Measurements from ENCODE around the gene MAGI1.
"Not testable (repeated sequence)": the region's sequence is repeated elsewhere in the genome, so short reads cannot be mapped to it uniquely, and the experiment has no call there.

Gene MAGI1

DNA sequence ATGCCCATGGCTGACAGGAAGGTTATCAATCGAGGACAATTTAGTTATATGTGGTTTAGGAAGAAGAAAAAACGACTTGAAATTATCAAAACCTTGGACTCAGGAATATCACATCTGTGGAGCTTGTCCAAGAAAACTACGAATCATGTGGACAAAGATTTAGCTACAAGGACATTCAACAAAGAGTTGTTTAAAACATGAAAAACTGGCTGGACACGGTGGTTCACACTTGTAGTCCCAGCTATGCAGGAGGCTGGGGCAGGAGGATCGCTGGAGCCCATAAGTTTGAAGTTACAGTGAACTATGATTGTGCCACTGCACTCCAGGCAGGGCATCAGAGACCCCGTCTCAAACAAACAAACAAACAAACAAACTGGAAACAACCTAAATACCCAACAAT is 142.4 kb downstream of the MAGI1 start:
- H3K9ac ChIP-seq (ENCODE audit: low read depth, low read length), result no peak overlapping the region
- H3K36me3 ChIP-seq (ENCODE audit: insufficient read depth, low read length), result no peaks in the 10 kb centered on the region
- no peaks in the 10 kb centered on the region for H3K9me3 ChIP-seq (ENCODE audit: control insufficient read depth, insufficient read depth, low read length)
- H3K4me1 ChIP-seq (ENCODE audit: insufficient read depth, low read length), result peaks cover 32% of the 10 kb centered on the region

DNA sequence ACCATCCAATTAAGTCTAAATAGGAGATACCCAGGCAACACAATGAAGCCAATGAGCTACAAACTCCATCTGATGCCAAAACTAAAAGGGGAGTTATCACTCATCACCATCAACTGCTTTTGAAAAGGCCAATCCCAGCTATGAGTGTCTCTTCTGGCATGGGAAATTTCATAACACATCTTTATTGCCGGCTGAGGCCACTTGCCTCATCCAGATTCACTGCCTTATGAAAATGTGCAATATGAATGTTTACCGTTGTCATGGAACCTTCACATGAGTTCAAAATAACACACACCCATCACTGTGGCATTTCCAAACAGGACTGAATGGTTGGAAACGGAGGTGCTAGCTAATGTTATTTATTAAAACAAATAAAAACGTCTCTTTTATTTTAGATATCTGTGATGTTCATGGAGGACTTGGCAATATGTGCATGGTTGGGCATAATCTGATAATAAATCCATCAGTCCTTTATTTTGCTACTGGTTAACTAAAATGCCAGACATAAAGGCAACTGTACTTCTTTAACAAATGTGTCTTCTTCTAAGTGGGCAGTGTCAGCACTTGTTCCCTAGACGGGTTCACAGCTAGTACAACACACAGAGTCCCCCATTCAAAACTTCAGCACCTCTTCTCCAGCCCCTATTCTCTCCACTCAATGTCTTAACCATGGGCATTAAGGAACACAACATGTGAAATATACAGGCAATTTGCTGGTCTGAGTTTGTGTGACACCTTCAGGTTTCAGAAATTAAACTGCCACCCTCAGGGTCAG is 143.9 kb downstream of the MAGI1 start:
- Histone ChIP-seq H3K9ac (ENCODE audit: low read depth, low read length) (no peak overlapping the region), H3K4me1 (ENCODE audit: insufficient read depth, low read length) (peaks cover 24% of the 10 kb centered on the region), H3K36me3 (ENCODE audit: insufficient read depth, low read length) (no peaks in the 10 kb centered on the region), H3K9me3 (ENCODE audit: control insufficient read depth, insufficient read depth, low read length) (no peaks in the 10 kb centered on the region)

DNA sequence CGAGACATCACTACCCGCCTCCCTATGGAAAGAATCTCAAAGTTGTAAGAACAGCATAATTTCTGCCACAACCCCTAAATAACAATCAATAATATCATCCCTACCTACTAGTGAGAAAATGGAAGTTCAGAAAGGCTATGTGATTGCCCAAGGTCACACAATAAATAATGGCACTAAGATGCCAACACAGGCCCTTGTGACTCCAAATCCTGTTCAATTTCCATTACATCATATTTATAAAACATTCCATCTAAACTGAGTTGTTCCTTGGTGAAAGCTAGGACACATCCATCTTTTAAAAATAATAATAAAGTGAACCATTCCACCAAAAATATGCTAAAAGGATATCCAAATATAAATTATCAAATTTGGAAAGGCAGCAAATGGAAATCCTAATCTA is 144.6 kb downstream of the MAGI1 start:
- Histone ChIP-seq H3K36me3 (ENCODE audit: insufficient read depth, low read length) (no peaks in the 10 kb centered on the region), H3K9ac (ENCODE audit: low read depth, low read length) (no peak overlapping the region), H3K9me3 (ENCODE audit: control insufficient read depth, insufficient read depth, low read length) (no peaks in the 10 kb centered on the region), H3K4me1 (ENCODE audit: insufficient read depth, low read length) (peaks cover 31% of the 10 kb centered on the region)

DNA sequence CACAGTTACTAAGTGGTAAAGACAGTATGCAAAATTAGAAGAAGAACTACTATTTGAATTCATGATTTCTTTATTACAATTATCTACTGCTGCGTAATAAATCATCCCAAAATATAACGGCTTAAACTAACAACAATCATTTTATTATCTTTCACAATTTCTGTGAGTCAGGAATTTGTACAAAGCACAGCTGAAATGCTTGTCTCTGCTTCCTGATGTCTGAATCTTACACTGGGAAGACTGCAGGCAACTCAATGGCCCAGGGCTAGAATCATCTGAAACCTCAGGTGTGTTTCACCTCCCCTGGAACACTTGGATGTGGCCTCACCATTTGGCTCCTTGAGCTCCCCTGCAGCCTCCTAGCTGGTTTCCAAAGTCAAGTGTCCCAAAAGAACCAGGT is 145.1 kb downstream of the MAGI1 start:
- Histone ChIP-seq H3K9me3 (ENCODE audit: control insufficient read depth, insufficient read depth, low read length) (no peaks in the 10 kb centered on the region), H3K9ac (ENCODE audit: low read depth, low read length) (no peak overlapping the region), H3K4me1 (ENCODE audit: insufficient read depth, low read length) (peaks cover 35% of the 10 kb centered on the region), H3K36me3 (ENCODE audit: insufficient read depth, low read length) (no peaks in the 10 kb centered on the region)

DNA sequence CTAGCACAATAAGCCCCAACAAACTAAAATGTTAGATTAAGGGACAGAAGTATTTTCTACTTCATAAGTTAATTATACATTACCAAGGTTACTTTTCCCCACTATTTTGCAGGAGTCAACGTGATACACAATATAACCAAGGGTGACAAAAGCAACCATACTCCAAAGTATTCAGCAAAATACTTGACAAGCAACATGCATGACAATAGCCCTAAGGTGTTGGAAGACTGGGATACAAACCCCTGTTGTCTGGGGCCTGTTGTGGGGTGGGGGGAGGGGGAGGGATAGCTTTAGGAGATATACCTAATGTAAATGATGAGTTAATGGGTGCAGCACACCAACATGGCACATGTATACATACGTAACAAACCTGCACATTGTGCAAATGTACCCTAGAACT is 147.2 kb downstream of the MAGI1 start:
- H3K36me3 ChIP-seq (ENCODE audit: insufficient read depth, low read length); H3K9me3 ChIP-seq (ENCODE audit: control insufficient read depth, insufficient read depth, low read length); H3K9ac ChIP-seq (ENCODE audit: low read depth, low read length): not testable (repeated sequence)
- peaks cover 35% of the 10 kb centered on the region for H3K4me1 ChIP-seq (ENCODE audit: insufficient read depth, low read length)

DNA sequence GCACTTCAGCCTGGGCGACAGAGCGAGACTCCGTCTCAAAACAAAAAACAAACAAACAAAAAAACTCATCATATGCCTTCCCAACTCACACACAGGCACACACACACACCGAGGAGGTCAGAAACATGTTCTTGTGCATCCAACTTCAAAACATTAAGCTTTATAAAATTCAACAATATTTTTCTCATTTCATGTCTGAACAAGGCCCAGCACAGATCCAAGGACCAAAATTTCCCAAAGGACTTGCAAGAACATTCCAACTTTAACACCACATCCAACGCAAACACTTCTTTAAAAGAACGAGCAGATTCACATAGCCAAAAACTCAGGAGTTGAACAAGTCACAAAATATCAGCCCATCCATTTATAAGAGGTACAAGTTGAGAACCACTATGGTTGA is 148.4 kb downstream of the MAGI1 start:
- peaks cover 35% of the 10 kb centered on the region for H3K4me1 ChIP-seq (ENCODE audit: insufficient read depth, low read length)
- no peak overlapping the region for H3K9ac ChIP-seq (ENCODE audit: low read depth, low read length)
- no peaks in the 10 kb centered on the region for H3K9me3 ChIP-seq (ENCODE audit: control insufficient read depth, insufficient read depth, low read length)
- no peaks in the 10 kb centered on the region for H3K36me3 ChIP-seq (ENCODE audit: insufficient read depth, low read length)

DNA sequence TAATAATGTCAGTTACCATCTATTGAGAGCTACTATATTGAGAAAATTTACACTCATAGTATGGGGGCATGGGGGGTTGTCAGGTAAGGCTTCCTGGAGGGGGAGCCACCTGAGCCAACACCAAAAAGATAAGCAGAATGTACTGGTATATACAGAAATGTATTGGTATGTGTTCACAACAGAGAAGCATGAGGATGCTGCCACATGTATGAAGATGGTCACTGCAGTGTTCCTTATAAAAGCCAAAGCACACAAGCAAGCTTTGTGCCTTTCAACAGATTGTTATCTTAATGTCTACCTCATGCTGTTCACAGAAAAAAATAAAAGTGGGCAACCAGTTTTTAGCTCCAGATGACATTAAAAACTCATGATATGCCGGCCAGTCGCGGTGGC is 149.0 kb downstream of the MAGI1 start:
- Histone ChIP-seq H3K36me3 (ENCODE audit: insufficient read depth, low read length) (no peaks in the 10 kb centered on the region), H3K9ac (ENCODE audit: low read depth, low read length) (no peak overlapping the region), H3K4me1 (ENCODE audit: insufficient read depth, low read length) (peaks cover 30% of the 10 kb centered on the region), H3K9me3 (ENCODE audit: control insufficient read depth, insufficient read depth, low read length) (no peaks in the 10 kb centered on the region)

DNA sequence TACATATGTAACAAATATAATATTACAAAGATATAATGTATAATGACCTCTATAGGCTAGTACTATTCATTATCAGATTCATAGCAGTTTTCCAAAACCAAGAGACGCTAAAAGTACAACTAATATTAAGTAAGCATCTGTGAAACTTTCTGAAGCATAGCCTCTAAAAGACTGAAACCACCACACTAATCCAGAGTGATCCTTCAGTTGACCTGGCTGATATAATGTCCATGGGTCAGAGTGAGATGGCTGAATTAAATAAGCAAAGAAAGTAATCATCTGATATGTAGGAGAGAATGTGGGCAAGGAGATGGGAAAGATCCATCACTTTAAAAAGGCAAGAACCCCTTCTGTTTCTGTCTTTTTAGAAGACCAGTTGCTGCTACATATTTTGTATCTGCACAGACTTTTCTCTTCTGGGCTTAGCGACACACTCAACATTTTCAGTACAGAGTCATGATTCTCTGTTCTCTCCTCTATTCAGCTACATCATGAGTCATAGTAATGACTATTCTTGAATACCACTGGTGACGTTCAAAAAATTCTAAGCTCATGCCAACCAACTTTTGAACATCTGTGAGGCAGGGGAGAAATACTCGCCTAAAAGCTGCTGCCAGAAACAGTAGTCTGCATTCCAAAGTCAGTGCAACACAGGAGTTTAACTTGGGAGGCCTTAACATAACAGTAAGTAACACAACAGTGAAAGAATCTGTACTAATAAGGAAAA is 149.6 kb downstream of the MAGI1 start:
- Histone ChIP-seq H3K9ac (ENCODE audit: low read depth, low read length) (no peak overlapping the region), H3K4me1 (ENCODE audit: insufficient read depth, low read length) (peaks cover 25% of the 10 kb centered on the region), H3K9me3 (ENCODE audit: control insufficient read depth, insufficient read depth, low read length) (no peaks in the 10 kb centered on the region), H3K36me3 (ENCODE audit: insufficient read depth, low read length) (no peaks in the 10 kb centered on the region)

DNA sequence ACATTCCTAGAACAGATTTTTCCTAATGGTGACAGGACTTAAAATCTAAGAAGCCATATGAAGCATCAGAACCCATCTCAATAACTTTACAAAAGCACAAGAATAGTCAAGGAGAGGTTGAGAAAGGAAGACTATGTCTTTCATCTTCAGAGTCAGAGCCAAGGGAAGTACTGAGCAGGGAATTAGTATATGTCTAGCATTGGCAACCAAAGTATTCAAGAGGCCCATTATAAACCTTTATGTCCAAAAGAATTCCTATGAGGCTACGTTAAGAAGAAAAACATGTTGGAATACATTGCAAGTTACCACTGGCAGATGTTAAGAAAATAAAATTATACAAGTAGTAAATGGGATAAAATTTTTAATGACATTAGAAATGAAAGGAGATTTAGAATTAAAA is 150.5 kb downstream of the MAGI1 start:
- no peaks in the 10 kb centered on the region for H3K36me3 ChIP-seq (ENCODE audit: insufficient read depth, low read length)
- H3K9ac ChIP-seq (ENCODE audit: low read depth, low read length), result no peak overlapping the region
- H3K4me1 ChIP-seq (ENCODE audit: insufficient read depth, low read length), result peaks cover 27% of the 10 kb centered on the region

DNA sequence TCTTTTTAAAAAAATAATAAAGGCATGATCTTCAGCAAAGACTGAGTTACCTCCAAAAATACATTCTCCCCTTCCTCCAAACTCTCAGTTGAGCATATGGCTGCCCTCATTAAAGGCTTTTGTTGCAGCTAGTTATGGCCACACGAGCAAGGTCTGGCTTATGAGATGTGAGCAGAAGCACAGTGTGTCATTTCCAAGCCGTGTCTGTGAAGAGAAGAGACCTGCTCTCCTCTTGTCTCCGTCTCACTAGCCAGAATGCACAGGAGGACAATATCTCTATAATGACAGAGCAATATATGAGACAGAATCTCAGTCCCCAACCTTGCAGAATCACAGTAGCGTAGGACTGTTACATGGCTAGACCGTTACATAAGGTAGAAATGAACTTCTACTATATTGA is 152.3 kb downstream of the MAGI1 start:
- Histone ChIP-seq H3K9me3 (ENCODE audit: control insufficient read depth, insufficient read depth, low read length) (no peaks in the 10 kb centered on the region), H3K9ac (ENCODE audit: low read depth, low read length) (no peak overlapping the region), H3K4me1 (ENCODE audit: insufficient read depth, low read length) (peaks cover 22% of the 10 kb centered on the region), H3K36me3 (ENCODE audit: insufficient read depth, low read length) (no peaks in the 10 kb centered on the region)

More for the DNA sequence above, 150.5 kb downstream of the MAGI1 start:
- no peaks in the 10 kb centered on the region for H3K9me3 ChIP-seq (ENCODE audit: control insufficient read depth, insufficient read depth, low read length)

DNA sequence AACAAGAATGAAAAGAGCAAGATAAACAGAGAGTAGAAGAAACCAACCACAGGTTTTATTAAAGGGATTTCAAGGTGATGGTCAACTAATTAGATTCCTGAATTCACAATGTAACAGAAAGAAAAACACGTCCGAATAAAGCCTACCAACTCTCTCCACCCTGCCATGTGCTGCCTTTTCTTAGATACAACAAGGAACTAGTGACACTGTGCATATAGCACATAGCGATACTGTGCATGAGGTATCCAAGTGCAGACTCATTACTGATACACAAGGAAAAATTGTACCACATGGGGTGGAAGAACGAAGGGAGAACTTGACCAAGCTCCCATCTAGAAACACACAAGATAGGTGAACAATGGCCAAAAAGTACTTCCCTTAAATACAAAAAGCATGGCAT is 154.6 kb downstream of the MAGI1 start:
- H3K9ac ChIP-seq (ENCODE audit: low read depth, low read length), result no peak overlapping the region
- H3K36me3 ChIP-seq (ENCODE audit: insufficient read depth, low read length), result no peaks in the 10 kb centered on the region
- no peaks in the 10 kb centered on the region for H3K9me3 ChIP-seq (ENCODE audit: control insufficient read depth, insufficient read depth, low read length)
- H3K4me1 ChIP-seq (ENCODE audit: insufficient read depth, low read length), result peaks cover 20% of the 10 kb centered on the region

DNA sequence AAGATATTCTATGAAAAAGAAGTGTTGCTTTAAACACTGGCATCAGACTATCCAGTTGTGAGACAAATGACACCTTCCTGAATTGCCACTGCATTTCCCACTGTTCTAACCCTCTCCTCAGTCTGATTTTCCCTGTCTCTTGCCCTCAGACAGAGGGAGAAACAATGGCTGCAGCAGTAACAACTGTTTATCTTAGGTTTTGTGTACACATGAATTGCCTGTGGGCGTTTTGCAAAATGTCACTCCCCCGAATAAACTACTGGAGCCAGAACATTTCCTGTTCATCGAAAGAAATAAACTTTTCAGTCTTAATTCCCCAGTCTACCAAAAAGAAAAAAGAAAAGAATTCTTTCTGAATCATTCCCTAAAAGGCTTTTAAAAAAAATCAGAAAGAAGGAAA is 155.1 kb downstream of the MAGI1 start:
- no peak overlapping the region for H3K9ac ChIP-seq (ENCODE audit: low read depth, low read length)
- H3K4me1 ChIP-seq (ENCODE audit: insufficient read depth, low read length), result peaks cover 20% of the 10 kb centered on the region
- no peaks in the 10 kb centered on the region for H3K36me3 ChIP-seq (ENCODE audit: insufficient read depth, low read length)
- H3K9me3 ChIP-seq (ENCODE audit: control insufficient read depth, insufficient read depth, low read length), result no peaks in the 10 kb centered on the region

DNA sequence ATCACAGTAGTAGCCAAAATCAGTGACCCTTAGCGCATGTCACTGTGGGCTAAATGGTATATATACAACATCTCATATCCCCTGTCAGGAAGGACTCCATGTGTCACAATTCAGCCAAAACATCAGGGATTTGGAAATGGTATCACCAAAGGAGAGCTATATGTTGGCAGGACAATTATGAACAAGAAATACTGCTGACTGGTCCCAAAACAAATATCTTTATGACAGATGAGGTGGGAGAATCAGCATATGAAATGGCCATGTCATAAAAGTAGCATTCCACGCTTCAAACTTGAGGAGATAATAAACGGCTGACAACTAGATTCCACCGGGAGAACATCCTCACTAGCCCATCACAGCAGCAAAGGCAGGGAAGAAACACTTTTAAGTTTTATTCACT is 158.4 kb downstream of the MAGI1 start:
- H3K9ac ChIP-seq (ENCODE audit: low read depth, low read length), result no peak overlapping the region
- H3K9me3 ChIP-seq (ENCODE audit: control insufficient read depth, insufficient read depth, low read length), result no peaks in the 10 kb centered on the region
- peaks cover 21% of the 10 kb centered on the region for H3K4me1 ChIP-seq (ENCODE audit: insufficient read depth, low read length)
- H3K36me3 ChIP-seq (ENCODE audit: insufficient read depth, low read length), result no peaks in the 10 kb centered on the region

DNA sequence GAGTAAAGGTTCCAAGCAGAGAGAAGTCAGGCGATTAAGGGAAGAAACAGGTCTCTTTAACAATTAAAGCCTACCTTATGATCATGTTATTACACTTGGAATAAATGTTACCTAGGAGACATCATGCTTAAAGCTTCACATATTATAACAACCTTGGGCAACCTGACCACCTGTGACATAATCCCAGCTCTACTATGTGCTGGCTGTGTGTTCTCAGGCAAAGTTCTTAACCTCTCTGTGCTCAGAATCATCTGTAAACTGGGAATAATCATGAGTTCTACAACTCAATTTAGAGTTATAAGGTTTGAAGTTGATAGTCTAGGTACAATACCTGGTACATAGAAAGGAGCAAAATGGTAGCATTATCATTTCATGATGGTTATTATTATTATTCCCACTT is 159.3 kb downstream of the MAGI1 start:
- H3K9me3 ChIP-seq (ENCODE audit: control insufficient read depth, insufficient read depth, low read length), result no peaks in the 10 kb centered on the region
- no peaks in the 10 kb centered on the region for H3K36me3 ChIP-seq (ENCODE audit: insufficient read depth, low read length)
- H3K4me1 ChIP-seq (ENCODE audit: insufficient read depth, low read length), result peaks cover 21% of the 10 kb centered on the region
- H3K9ac ChIP-seq (ENCODE audit: low read depth, low read length), result no peak overlapping the region

DNA sequence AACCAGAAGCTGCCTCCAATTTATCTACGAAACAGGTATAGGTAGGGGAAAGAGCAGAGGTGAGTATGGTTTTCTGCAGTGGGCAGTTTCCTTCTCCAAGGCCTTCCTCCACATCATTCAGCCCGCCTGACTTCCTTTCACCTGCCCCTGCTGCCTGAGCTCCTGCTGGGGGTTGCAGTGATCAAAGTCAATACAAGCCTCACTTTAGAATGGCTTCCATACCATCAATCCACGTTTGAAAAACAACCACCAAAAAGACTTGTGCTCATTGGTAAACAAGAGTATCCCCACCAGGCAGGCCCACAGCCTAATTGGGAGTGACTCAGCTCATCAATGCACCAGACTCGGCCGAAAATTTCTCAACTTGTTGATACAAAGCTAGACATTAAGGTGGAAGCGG is 159.9 kb downstream of the MAGI1 start:
- no peak overlapping the region for H3K9ac ChIP-seq (ENCODE audit: low read depth, low read length)
- H3K36me3 ChIP-seq (ENCODE audit: insufficient read depth, low read length), result no peaks in the 10 kb centered on the region
- peaks cover 18% of the 10 kb centered on the region for H3K4me1 ChIP-seq (ENCODE audit: insufficient read depth, low read length)
- H3K9me3 ChIP-seq (ENCODE audit: control insufficient read depth, insufficient read depth, low read length), result no peaks in the 10 kb centered on the region
